PFSK-1 (cell line): ENCODE measurements around the gene STON1.

ENCODE experiments used
- FOXP2 ChIP-seq: optimal IDR thresholded peaks from 2 replicates; pipeline ENCODE3; 2011; ENCODE audit warnings: borderline replicate concordance, control low read depth, inconsistent platforms; ENCODE audit not compliant: insufficient read depth; ENCODE audit errors: extremely low read length, extremely low read depth
- POLR2AphosphoS5 ChIP-seq: IDR thresholded peaks from 2 replicates; pipeline ENCODE4 v1.6.1; 2012; ENCODE audit warnings: low read depth, mild to moderate bottlenecking, control low read depth, low read length, moderate library complexity
- REST ChIP-seq, 2 experiments: IDR thresholded peaks; 2 replicates each; pipeline versions ENCODE4 v1.6.1 to v1.8.0; 2011 to 2012; ENCODE audit warnings: low read depth in 2 of 2, low read length in 2 of 2, control low read depth in 1 of 2, inconsistent platforms in 1 of 2, mild to moderate bottlenecking in 1 of 2, moderate library complexity in 1 of 2; ENCODE audit not compliant: insufficient read depth in 1 of 2
- SIN3A ChIP-seq: IDR thresholded peaks from 2 replicates; pipeline ENCODE4 v1.6.1; 2012; ENCODE audit warnings: mild to moderate bottlenecking, low read length, moderate library complexity, borderline replicate concordance; ENCODE audit not compliant: insufficient read depth
- TAF1 ChIP-seq: IDR thresholded peaks from 2 replicates; pipeline ENCODE4 v1.6.1; 2012; ENCODE audit warnings: low read length, control low read depth, borderline replicate concordance; ENCODE audit not compliant: insufficient read depth

STON1 gene

GRCh38 chr2:48508461-48509124, 21.4 kb upstream of the STON1 start:
- no peak for TF ChIP-seq FOXP2
- no peak for TF ChIP-seq POLR2AphosphoS5
- no peak for TF ChIP-seq SIN3A
- no peak for TF ChIP-seq REST (IDR thresholded peaks at IDR 0.05; ENCODE audit: insufficient read depth in 1 of 2, low read depth in 2 of 2, low read length in 2 of 2)
- TF ChIP-seq TAF1, result no peak

DNA sequence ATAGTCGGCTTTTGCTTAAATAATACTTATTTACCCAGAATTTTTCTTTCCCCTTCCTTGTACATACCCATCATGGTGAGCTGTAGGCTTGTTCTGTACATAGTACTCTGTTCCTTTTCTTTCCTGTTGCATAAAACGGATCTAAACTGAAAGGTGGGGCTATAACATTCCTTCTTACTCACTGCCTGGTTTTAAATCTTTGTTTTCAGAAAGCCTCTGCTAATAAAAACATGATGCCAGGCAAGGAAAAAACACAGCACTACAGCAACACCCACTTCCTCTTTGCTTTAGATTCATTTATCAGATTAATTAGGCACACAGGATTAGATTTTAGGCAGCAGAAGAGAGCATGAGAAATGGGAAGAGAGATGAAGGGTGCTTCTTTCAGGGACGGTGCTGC, 19.6 kb upstream of the STON1 start:
- TF ChIP-seq SIN3A, result no peak
- no peak for TF ChIP-seq POLR2AphosphoS5
- TF ChIP-seq TAF1, result no peak
- TF ChIP-seq FOXP2, result no peak
- no peak for TF ChIP-seq REST (IDR thresholded peaks at IDR 0.05; ENCODE audit: insufficient read depth in 1 of 2, low read depth in 2 of 2, low read length in 2 of 2)

DNA sequence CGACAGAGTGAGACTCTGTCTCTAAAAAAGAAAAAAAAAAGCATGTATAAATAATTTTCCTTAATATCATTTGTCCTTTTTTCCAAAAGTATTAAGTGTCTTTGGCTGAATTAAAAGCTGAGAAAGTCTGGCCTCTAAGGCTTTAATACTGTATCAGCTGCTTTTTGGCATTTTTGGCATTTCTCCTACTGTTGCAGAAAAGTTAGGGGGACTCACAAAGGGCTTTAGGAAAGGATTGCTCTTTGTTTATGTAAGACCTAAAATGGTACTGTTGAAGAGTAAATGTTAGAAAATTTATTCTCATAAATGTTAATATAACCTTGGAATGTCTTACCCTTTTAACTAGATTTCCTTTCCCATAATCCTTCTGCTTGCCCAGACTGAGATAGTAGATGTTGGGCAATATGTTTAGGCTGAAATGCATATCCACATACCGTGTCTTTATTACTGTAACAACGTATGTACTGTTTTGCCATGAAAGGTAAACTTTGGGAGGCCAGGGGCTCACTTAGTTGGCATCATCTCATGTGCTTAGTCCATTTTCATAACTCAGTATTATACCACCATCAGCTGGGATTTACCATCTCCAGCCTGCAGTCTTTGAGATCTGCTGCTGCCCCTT, 18.0 kb upstream of the STON1 start:
- TF ChIP-seq TAF1, result no peak
- no peak for TF ChIP-seq POLR2AphosphoS5
- no peak for TF ChIP-seq REST (IDR thresholded peaks at IDR 0.05; ENCODE audit: insufficient read depth in 1 of 2, low read depth in 2 of 2, low read length in 2 of 2)
- TF ChIP-seq FOXP2, result no peak
- no peak for TF ChIP-seq SIN3A

- TF ChIP-seq SIN3A (no peak), POLR2AphosphoS5 (no peak), REST (IDR thresholded peaks at IDR 0.05; ENCODE audit: insufficient read depth in 1 of 2, low read depth in 2 of 2, low read length in 2 of 2) (no peak), TAF1 (no peak), FOXP2 (no peak)
These were observed 17.4 kb upstream of the STON1 start for GRCh38 chr2:48512571-48512970.
